SK-N-SH (cell line): Measurements from ENCODE around the gene CDC25B. TPM values are rescaled to one million over a fixed set of nuclear protein-coding genes. Genes with fewer than 3 reads are reported as not detected.

Experiments
- CTCF ChIA-PET: fragments of 300-600, 350-600 bp; formaldehyde crosslinking; extraction: SDS; loops from one replicate; lab custom pipeline; 2021; lab: Yijun Ruan, JAX
- POLR2A ChIA-PET: fragments of 350-600 bp; sonication (Branson Sonifier 250); formaldehyde crosslinking; extraction: SDS; loops from one replicate; lab custom pipeline; 2020; ENCODE audit warnings: antibody characterized with exemption, inconsistent platforms; lab: Yijun Ruan, JAX
- DNase-seq: peaks from one replicate; pipeline ENCODE4 v3.0.0; 2012
- H2AFZ ChIP-seq: fragments of 200-600 bp; sonication (generic); 2 replicates; pipeline ENCODE4 v1.8.1; 2016; ENCODE audit warnings: antibody characterized with exemption, mild to moderate bottlenecking, low read depth
- H3F3A ChIP-seq: fragments of 200-600 bp; sonication (generic); replicated peaks from 2 replicates; pipeline ENCODE3; 2016; ENCODE audit warnings: antibody characterized with exemption, mild to moderate bottlenecking; ENCODE audit not compliant: insufficient read depth
- H3K27ac ChIP-seq, 2 experiments: fragments of 200-500 bp in 1 of 2; fragments of 200-600 bp in 1 of 2; sonication (Bioruptor generic) in 1 of 2; sonication (generic), shearing (Covaris generic) in 1 of 2; 2 replicates each; pipeline versions ENCODE4 v1.5.1 to v1.6.1; 2014 to 2016; ENCODE audit warnings: low read depth in 2 of 2, inconsistent platforms in 1 of 2, low read length in 1 of 2, mild to moderate bottlenecking in 1 of 2, mixed read lengths in 1 of 2
- H3K27me3 ChIP-seq: fragments of 200-600 bp; sonication (generic), shearing (Covaris generic); 2 replicates; pipeline ENCODE4 v1.6.1; 2016; ENCODE audit warnings: mixed run types; ENCODE audit not compliant: insufficient read depth
- H3K36me3 ChIP-seq, 2 experiments: fragments of 200-500 bp in 1 of 2; fragments of 200-600 bp in 1 of 2; sonication (Bioruptor generic) in 1 of 2; sonication (generic) in 1 of 2; replicated peaks in 1 of 2; 2 replicates each; pipeline versions ENCODE3 to v1.5.1; 2014 to 2016; ENCODE audit warnings: low read length in 1 of 2, mild to moderate bottlenecking in 1 of 2; ENCODE audit not compliant: insufficient read depth in 2 of 2, control insufficient read depth in 1 of 2
- H3K4me1 ChIP-seq, 2 experiments: fragments of 200-500 bp in 1 of 2; fragments of 200-600 bp in 1 of 2; sonication (Bioruptor generic) in 1 of 2; sonication (generic), shearing (Covaris generic) in 1 of 2; 2 replicates each; pipeline versions ENCODE4 v1.5.1 to v1.6.1; 2014 to 2016; ENCODE audit warnings: low read depth in 1 of 2, low read length in 1 of 2, mixed run types in 1 of 2; ENCODE audit not compliant: insufficient read depth in 2 of 2, control insufficient read depth in 1 of 2
- H3K4me2 ChIP-seq: fragments of 200-600 bp; sonication (generic), shearing (Covaris generic); 2 replicates; pipeline ENCODE4 v1.6.1; 2017; ENCODE audit warnings: mixed run types
- H3K4me3 ChIP-seq, 2 experiments: fragments of 200-500 bp in 1 of 2; fragments of 200-600 bp in 1 of 2; sonication (Bioruptor generic) in 1 of 2; sonication (generic), shearing (Covaris generic) in 1 of 2; 2 replicates each; pipeline versions ENCODE4 v1.5.1 to v1.8.1; 2014 to 2016; ENCODE audit warnings: low read depth in 2 of 2, inconsistent platforms in 1 of 2, low read length in 1 of 2, mild to moderate bottlenecking in 1 of 2, mixed read lengths in 1 of 2, moderate library complexity in 1 of 2
- H3K79me2 ChIP-seq: fragments of 200-600 bp; sonication (generic); 2 replicates; pipeline ENCODE4 v1.8.1; 2017; ENCODE audit warnings: mild to moderate bottlenecking; ENCODE audit not compliant: insufficient read depth
- H3K9ac ChIP-seq: fragments of 200-600 bp; sonication (generic); 2 replicates; pipeline ENCODE4 v1.6.1; 2017; ENCODE audit warnings: mixed run types
- H3K9me2 ChIP-seq: fragments of 200-600 bp; sonication (generic); 2 replicates; pipeline ENCODE4 v1.6.1; 2017; ENCODE audit warnings: mixed run types
- H3K9me3 ChIP-seq: fragments of 200-600 bp; sonication (generic); 2 replicates; pipeline ENCODE4 v1.6.1; 2017; ENCODE audit warnings: mixed run types, mild to moderate bottlenecking, moderate library complexity
- H4K20me1 ChIP-seq: fragments of 200-600 bp; sonication (generic); 2 replicates; pipeline ENCODE4 v1.6.1; 2017; ENCODE audit warnings: mild to moderate bottlenecking, mixed run types; ENCODE audit not compliant: insufficient read depth
- CHD2 ChIP-seq: fragments of 150-350 bp; IDR thresholded peaks from 2 replicates; pipeline ENCODE4 v1.6.1; 2018; ENCODE audit warnings: low read length; ENCODE audit not compliant: partially characterized antibody
- ELF1 ChIP-seq: IDR thresholded peaks from 2 replicates; pipeline ENCODE4 v1.4.0; 2012
- EZH2phosphoT487 ChIP-seq: fragments of 200-600 bp; sonication (generic); IDR thresholded peaks from 2 replicates; pipeline ENCODE4 v1.6.1; 2017; ENCODE audit warnings: low read depth, mixed run types, mild to moderate bottlenecking, antibody characterized with exemption, moderate library complexity, borderline replicate concordance
- FOXM1 ChIP-seq: IDR thresholded peaks from 2 replicates; pipeline ENCODE4 v1.4.0; 2012; ENCODE audit warnings: low read depth, mild to moderate bottlenecking
- IRF3 ChIP-seq: fragments of 150-350 bp; IDR thresholded peaks from 2 replicates; pipeline ENCODE4 v1.6.1; 2016; ENCODE audit warnings: mild to moderate bottlenecking, low read depth, low read length
- JUND ChIP-seq: IDR thresholded peaks from 2 replicates; pipeline ENCODE4 v1.4.0; 2012
- MEF2A ChIP-seq: IDR thresholded peaks from 2 replicates; pipeline ENCODE4 v1.4.0; 2012; ENCODE audit warnings: low read depth, borderline replicate concordance
- NFIC ChIP-seq: IDR thresholded peaks from 2 replicates; pipeline ENCODE4 v1.4.0; 2012; ENCODE audit warnings: borderline replicate concordance
- PBX3 ChIP-seq: IDR thresholded peaks from 2 replicates; pipeline ENCODE4; 2012
- RAD21 ChIP-seq: IDR thresholded peaks from 2 replicates; pipeline ENCODE4 v1.6.1; 2012; ENCODE audit warnings: mild to moderate bottlenecking, low read length
- RXRA ChIP-seq: IDR thresholded peaks from 2 replicates; pipeline ENCODE4 v1.4.0; 2012; ENCODE audit warnings: low read depth, mild to moderate bottlenecking, borderline replicate concordance
- TAF1 ChIP-seq: IDR thresholded peaks from 2 replicates; pipeline ENCODE4 v1.6.1; 2012; ENCODE audit warnings: low read depth, mild to moderate bottlenecking, low read length, moderate library complexity, borderline replicate concordance
- YY1 ChIP-seq: IDR thresholded peaks from 2 replicates; pipeline ENCODE4 v1.4.0; 2012; ENCODE audit warnings: low read depth, mild to moderate bottlenecking
- WGBS: methylation state at CpG from one replicate; pipeline ENCODE4 v1.1.6; 2017; ENCODE audit warnings: low lambda C conversion rate; 5-methylcytosine and 5-hydroxymethylcytosine counted together
- polyA plus RNA-seq, 3 experiments: library from polyadenylated mRNA; depleted of rRNA; stranded (reverse); fragments of >200 nt; gene quantifications; 2 replicates each; pipeline ENCODE4 v1.2.3, GENCODE V29; 2012
- TF ChIP-seq, protein P1 (sequence below): IDR thresholded peaks from 2 replicates; pipeline ENCODE4 v1.6.1; 2012; ENCODE audit warnings: mild to moderate bottlenecking, low read depth, low read length, moderate library complexity

The CDC25B gene
- polyA plus RNA-seq, 1 of the 3 experiments (the other 2 are of a cell fraction): 56.5 TPM

GRCh38 chr20:3795511-3796468 lies at the start of gene CDC25B (continued):
- peak; percentile 43 for TF ChIP-seq RAD21
- TF ChIP-seq JUND: no peak
- TF ChIP-seq ELF1: peak; percentile 40; the same call in 1 of the 2 replicates
- TF ChIP-seq FOXM1: peak; percentile 99
- TF ChIP-seq PBX3: no peak; the same call in 1 of the 2 replicates
- no peak for TF ChIP-seq EZH2phosphoT487
- no peak for TF ChIP-seq RXRA
- TF ChIP-seq, protein P1, sequence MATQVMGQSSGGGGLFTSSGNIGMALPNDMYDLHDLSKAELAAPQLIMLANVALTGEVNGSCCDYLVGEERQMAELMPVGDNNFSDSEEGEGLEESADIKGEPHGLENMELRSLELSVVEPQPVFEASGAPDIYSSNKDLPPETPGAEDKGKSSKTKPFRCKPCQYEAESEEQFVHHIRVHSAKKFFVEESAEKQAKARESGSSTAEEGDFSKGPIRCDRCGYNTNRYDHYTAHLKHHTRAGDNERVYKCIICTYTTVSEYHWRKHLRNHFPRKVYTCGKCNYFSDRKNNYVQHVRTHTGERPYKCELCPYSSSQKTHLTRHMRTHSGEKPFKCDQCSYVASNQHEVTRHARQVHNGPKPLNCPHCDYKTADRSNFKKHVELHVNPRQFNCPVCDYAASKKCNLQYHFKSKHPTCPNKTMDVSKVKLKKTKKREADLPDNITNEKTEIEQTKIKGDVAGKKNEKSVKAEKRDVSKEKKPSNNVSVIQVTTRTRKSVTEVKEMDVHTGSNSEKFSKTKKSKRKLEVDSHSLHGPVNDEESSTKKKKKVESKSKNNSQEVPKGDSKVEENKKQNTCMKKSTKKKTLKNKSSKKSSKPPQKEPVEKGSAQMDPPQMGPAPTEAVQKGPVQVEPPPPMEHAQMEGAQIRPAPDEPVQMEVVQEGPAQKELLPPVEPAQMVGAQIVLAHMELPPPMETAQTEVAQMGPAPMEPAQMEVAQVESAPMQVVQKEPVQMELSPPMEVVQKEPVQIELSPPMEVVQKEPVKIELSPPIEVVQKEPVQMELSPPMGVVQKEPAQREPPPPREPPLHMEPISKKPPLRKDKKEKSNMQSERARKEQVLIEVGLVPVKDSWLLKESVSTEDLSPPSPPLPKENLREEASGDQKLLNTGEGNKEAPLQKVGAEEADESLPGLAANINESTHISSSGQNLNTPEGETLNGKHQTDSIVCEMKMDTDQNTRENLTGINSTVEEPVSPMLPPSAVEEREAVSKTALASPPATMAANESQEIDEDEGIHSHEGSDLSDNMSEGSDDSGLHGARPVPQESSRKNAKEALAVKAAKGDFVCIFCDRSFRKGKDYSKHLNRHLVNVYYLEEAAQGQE: no peak
- peak; percentile 33 for TF ChIP-seq CHD2

GRCh38 chr20:3747471-3747870 lies 48.6 kb upstream of the CDC25B start:
- no peaks in the 10 kb centered on the region for H3K9me2 ChIP-seq
- no peaks in the 10 kb centered on the region for H3K9me3 ChIP-seq
- H3K4me2 ChIP-seq: no peak overlapping the region
- no peaks in the 10 kb centered on the region for H4K20me1 ChIP-seq
- H3F3A ChIP-seq: no peaks in the 10 kb centered on the region
- no peak overlapping the region for H3K4me3 ChIP-seq
- no peaks in the 10 kb centered on the region for H3K79me2 ChIP-seq
- peaks cover 0 to 9% of the 10 kb centered on the region in 2 experiments; a peak in 1 of 4 replicates for H3K4me1 ChIP-seq
- no peak for DNase-seq
- no peaks in the 10 kb centered on the region for H3K27me3 ChIP-seq
- no peak overlapping the region for H3K27ac ChIP-seq
- peaks cover 0 to 3% of the 10 kb centered on the region in 2 experiments for H3K36me3 ChIP-seq
- CTCF ChIA-PET: interaction anchor here (1.0 to 9.8 kb wide), 7 partner anchors 11 to 70 kb away, joined by 3 to 151 read pairs (median 14); partner anchors contain the start of genes ADISSP and CENPB
- TF ChIP-seq MEF2A: no peak
- TF ChIP-seq YY1: no peak
- no peak for TF ChIP-seq NFIC
- TF ChIP-seq TAF1: no peak
- no peak for TF ChIP-seq IRF3
- no peak for TF ChIP-seq FOXM1
- WGBS: 75% methylated on average over 2 of the region's 2 CpGs
- no peak overlapping the region for H3K9ac ChIP-seq
- H2AFZ ChIP-seq: no peak overlapping the region
- POLR2A ChIA-PET: no interaction called here
